Measurements from ENCODE around the gene PAGE1.

PAGE1 gene

GRCh38 chrX:49710744-49711319 is 15.0 kb upstream of the PAGE1 start:
- H3K27ac ChIP-seq (ENCODE audit: low read length) = no peak overlapping the region
- TF ChIP-seq EZH2 (optimal IDR thresholded peaks at IDR 0.05; ENCODE audit: low read depth, low read length) (no peak), EZH2phosphoT487 (IDR thresholded peaks at IDR 0.05; ENCODE audit: low read length) (no peak), CTCF (IDR thresholded peaks at IDR 0.05; ENCODE audit: low read length) (no peak)
- no peak overlapping the region for H3K4me2 ChIP-seq (ENCODE audit: low read depth, low read length)
- H3K27me3 ChIP-seq (replicated peaks; ENCODE audit: insufficient read depth, low read length) = no peaks in the 10 kb centered on the region
- no peaks in the 10 kb centered on the region for H3K79me2 ChIP-seq (ENCODE audit: low read length)
- H3K4me3 ChIP-seq (ENCODE audit: low read length) = no peak overlapping the region
- no peak overlapping the region for H3K9ac ChIP-seq (ENCODE audit: low read length)
- no peaks in the 10 kb centered on the region for H3K36me3 ChIP-seq (replicated peaks; ENCODE audit: insufficient read depth, low read length)
- DNase-seq = no peak
- no peak overlapping the region for H2AFZ ChIP-seq (ENCODE audit: low read length)
- H4K20me1 ChIP-seq (ENCODE audit: insufficient read depth, low read length) = no peaks in the 10 kb centered on the region
- H3K9me3 ChIP-seq (replicated peaks; ENCODE audit: insufficient read depth, low read length) = no peaks in the 10 kb centered on the region
- no peaks in the 10 kb centered on the region for H3K4me1 ChIP-seq (ENCODE audit: low read length)
- no peaks in the 10 kb centered on the region for H3K9me2 ChIP-seq (replicated peaks; ENCODE audit: insufficient read depth, low read length)
- no peaks in the 10 kb centered on the region for H3F3A ChIP-seq (ENCODE audit: insufficient read depth, low read length)

- Histone ChIP-seq H3K4me1 (ENCODE audit: low read length) (no peaks in the 10 kb centered on the region), H3F3A (ENCODE audit: insufficient read depth, low read length) (no peaks in the 10 kb centered on the region), H3K4me3 (ENCODE audit: low read length) (no peak overlapping the region), H3K27me3 (replicated peaks; ENCODE audit: insufficient read depth, low read length) (no peaks in the 10 kb centered on the region), H3K27ac (ENCODE audit: low read length) (no peak overlapping the region), H3K36me3 (replicated peaks; ENCODE audit: insufficient read depth, low read length) (no peaks in the 10 kb centered on the region), H3K9ac (ENCODE audit: low read length) (no peak overlapping the region), H3K9me3 (replicated peaks; ENCODE audit: insufficient read depth, low read length) (no peaks in the 10 kb centered on the region), H3K4me2 (ENCODE audit: low read depth, low read length) (no peak overlapping the region), H3K9me2 (replicated peaks; ENCODE audit: insufficient read depth, low read length) (no peaks in the 10 kb centered on the region), H2AFZ (ENCODE audit: low read length) (no peak overlapping the region), H3K79me2 (ENCODE audit: low read length) (no peaks in the 10 kb centered on the region), H4K20me1 (ENCODE audit: insufficient read depth, low read length) (no peaks in the 10 kb centered on the region)
- TF ChIP-seq EZH2 (optimal IDR thresholded peaks at IDR 0.05; ENCODE audit: low read depth, low read length) = no peak
- no peak for TF ChIP-seq EZH2phosphoT487 (IDR thresholded peaks at IDR 0.05; ENCODE audit: low read length)
- TF ChIP-seq CTCF (IDR thresholded peaks at IDR 0.05; ENCODE audit: low read length) = no peak
- no peak for DNase-seq
These were observed 9.1 kb upstream of the PAGE1 start for GRCh38 chrX:49704691-49705404.

GRCh38 chrX:49701933-49702332 is 6.1 kb upstream of the PAGE1 start:
- TF ChIP-seq EZH2phosphoT487 (IDR thresholded peaks at IDR 0.05; ENCODE audit: low read length) = no peak
- no peak for TF ChIP-seq EZH2 (optimal IDR thresholded peaks at IDR 0.05; ENCODE audit: low read depth, low read length)
- TF ChIP-seq CTCF (IDR thresholded peaks at IDR 0.05; ENCODE audit: low read length) = no peak
- no peaks in the 10 kb centered on the region for H3K4me1 ChIP-seq (ENCODE audit: low read length)
- no peak overlapping the region for H3K4me2 ChIP-seq (ENCODE audit: low read depth, low read length)
- no peaks in the 10 kb centered on the region for H3K36me3 ChIP-seq (replicated peaks; ENCODE audit: insufficient read depth, low read length)
- no peaks in the 10 kb centered on the region for H3K9me2 ChIP-seq (replicated peaks; ENCODE audit: insufficient read depth, low read length)
- no peaks in the 10 kb centered on the region for H3K9me3 ChIP-seq (replicated peaks; ENCODE audit: insufficient read depth, low read length)
- H3K27me3 ChIP-seq (replicated peaks; ENCODE audit: insufficient read depth, low read length) = no peaks in the 10 kb centered on the region
- no peak for DNase-seq
- H2AFZ ChIP-seq (ENCODE audit: low read length) = no peak overlapping the region
- H4K20me1 ChIP-seq (ENCODE audit: insufficient read depth, low read length) = no peaks in the 10 kb centered on the region
- H3K4me3 ChIP-seq (ENCODE audit: low read length) = no peak overlapping the region
- H3K9ac ChIP-seq (ENCODE audit: low read length) = no peak overlapping the region
- H3K79me2 ChIP-seq (ENCODE audit: low read length) = no peaks in the 10 kb centered on the region
- no peak overlapping the region for H3K27ac ChIP-seq (ENCODE audit: low read length)
- H3F3A ChIP-seq (ENCODE audit: insufficient read depth, low read length) = no peaks in the 10 kb centered on the region
